PC-3 (cell line): ENCODE data around the gene NMNAT2. TPM values are rescaled to one million over a fixed set of nuclear protein-coding genes. Genes with fewer than 3 reads are reported as not detected.

ENCODE experiments used
- ATAC-seq: fragments of 200-7000 bp; cut with Tn5 transposase; 2 replicates; pipeline ENCODE4 v1.9.1; 2020; ENCODE audit warnings: mild to moderate bottlenecking, moderate library complexity
- BruUV-seq: library from RNA; stranded (reverse); fragments of 400-500 nt; replicated peaks from 2 replicates; lab custom pipeline; 2021; lab: Mats Ljungman, UMichigan
- CTCF ChIA-PET: fragments of 300-600 bp; sonication (Branson Sonifier 250); formaldehyde crosslinking; loops from one replicate; lab custom pipeline; 2022; ENCODE audit warnings: antibody characterized with exemption; lab: Charles Lee
- POLR2A ChIA-PET: fragments of 300-600 bp; sonication (Branson Sonifier 250); formaldehyde crosslinking; loops from one replicate; lab custom pipeline; 2022; ENCODE audit warnings: antibody characterized with exemption; ENCODE audit not compliant: unreplicated experiment; lab: Charles Lee
- DNase-seq: peaks from one replicate; pipeline ENCODE4 v3.0.0-alpha.2; 2015
- H2AFZ ChIP-seq: fragments of 300-600 bp; sonication (generic); 2 replicates; pipeline ENCODE4 v1.6.0; 2016; ENCODE audit warnings: antibody characterized with exemption, low read length
- H3F3A ChIP-seq: fragments of 300-600 bp; sonication (generic); one replicate; pipeline ENCODE4 v1.6.0; 2017; ENCODE audit warnings: antibody characterized with exemption, low read length, control low read depth, mild to moderate bottlenecking; ENCODE audit not compliant: unreplicated experiment
- H3K27ac ChIP-seq: fragments of 300-600 bp; sonication (generic); 2 replicates; pipeline ENCODE4 v1.5.1; 2016; ENCODE audit warnings: mild to moderate bottlenecking, low read length
- H3K27me3 ChIP-seq: fragments of 300-600 bp; sonication (generic); 2 replicates; pipeline ENCODE4 v1.6.1; 2016; ENCODE audit warnings: low read length, mixed read lengths
- H3K36me3 ChIP-seq: fragments of 300-600 bp; sonication (generic); 2 replicates; pipeline ENCODE4 v1.6.1; 2016; ENCODE audit warnings: low read depth, mixed run types, low read length, mixed read lengths
- H3K4me1 ChIP-seq: fragments of 300-600 bp; sonication (generic); 2 replicates; pipeline ENCODE4 v1.5.1; 2016; ENCODE audit warnings: low read length; ENCODE audit not compliant: insufficient read depth
- H3K4me2 ChIP-seq: fragments of 300-600 bp; sonication (generic); 2 replicates; pipeline ENCODE4 v1.6.0; 2016; ENCODE audit warnings: low read length
- H3K4me3 ChIP-seq: fragments of 300-600 bp; sonication (generic); 2 replicates; pipeline ENCODE4 v1.5.1; 2016; ENCODE audit warnings: mild to moderate bottlenecking, low read length, mixed read lengths
- H3K79me2 ChIP-seq: fragments of 300-600 bp; sonication (generic); 2 replicates; pipeline ENCODE4 v1.6.1; 2017; ENCODE audit warnings: low read length, mixed read lengths
- H3K9ac ChIP-seq: fragments of 300-600 bp; sonication (generic); 2 replicates; pipeline ENCODE4 v1.6.0; 2016; ENCODE audit warnings: mild to moderate bottlenecking, low read length
- H3K9me2 ChIP-seq: fragments of 300-600 bp; sonication (generic); replicated peaks from 2 replicates; pipeline ENCODE4 v1.6.1; 2016; ENCODE audit warnings: mixed run types, low read length, mixed read lengths
- H3K9me3 ChIP-seq: fragments of 300-600 bp; sonication (generic); 2 replicates; pipeline ENCODE4 v1.6.1; 2016; ENCODE audit warnings: low read length, mixed read lengths
- H4K20me1 ChIP-seq: fragments of 300-600 bp; sonication (generic); 2 replicates; pipeline ENCODE4 v1.6.1; 2016; ENCODE audit warnings: low read length, mixed read lengths
- CTCF ChIP-seq: fragments of 300-600 bp; sonication (generic); conservative IDR thresholded peaks from 2 replicates; pipeline ENCODE4 v1.5.1; 2017; ENCODE audit warnings: antibody characterized with exemption, low read depth, mild to moderate bottlenecking, low read length
- EZH2 ChIP-seq: fragments of 300-600 bp; sonication (generic); IDR thresholded peaks from one replicate; pipeline ENCODE4 v1.6.1; 2017; ENCODE audit warnings: antibody characterized with exemption, mild to moderate bottlenecking, low read length; ENCODE audit not compliant: unreplicated experiment
- EZH2phosphoT487 ChIP-seq: fragments of 300-600 bp; sonication (generic); IDR thresholded peaks from 2 replicates; pipeline ENCODE4 v1.6.1; 2018; ENCODE audit warnings: mild to moderate bottlenecking, antibody characterized with exemption, low read length, borderline replicate concordance
- intact Hi-C: fragments of 100-400 bp; cut with micrococcal nuclease; formaldehyde crosslinking; loops from 2 replicates; pipeline ENCODE4 v1.9.0; 2023
- total RNA-seq: library from RNA; depleted of rRNA; stranded (reverse); fragments of >200 nt; gene quantifications from 2 replicates; pipeline ENCODE4 v1.2.3, GENCODE V29; 2014

NMNAT2 gene
- total RNA-seq, 1 experiment from 2014 or later, result 6.0 TPM

GRCh38 chr1:183289051-183289496, 129.1 kb downstream of the NMNAT2 start:
- Histone ChIP-seq H3K9ac (no peak overlapping the region), H3K27ac (no peak overlapping the region), H4K20me1 (no peaks in the 10 kb centered on the region), H3K4me2 (no peak overlapping the region), H3F3A (no peaks in the 10 kb centered on the region), H3K4me1 (no peaks in the 10 kb centered on the region), H3K4me3 (no peak overlapping the region), H3K27me3 (no peaks in the 10 kb centered on the region), H3K9me3 (no peaks in the 10 kb centered on the region), H2AFZ (no peak overlapping the region), H3K9me2 (no peaks in the 10 kb centered on the region), H3K79me2 (no peaks in the 10 kb centered on the region), H3K36me3 (no peaks in the 10 kb centered on the region)
- no peak for ATAC-seq
- POLR2A ChIA-PET, result no interaction called here
- CTCF ChIA-PET, result no interaction called here
- TF ChIP-seq CTCF, result no peak
- no peak for TF ChIP-seq EZH2phosphoT487
- no peak for TF ChIP-seq EZH2
- BruUV-seq, result no TSS peak
- no peak for DNase-seq
- intact Hi-C loops, result no loop called here

- ChIA-PET POLR2A (no interaction called here), CTCF (no interaction called here)
- H3K27me3 ChIP-seq, result no peaks in the 10 kb centered on the region
- H3K4me2 ChIP-seq, result no peak overlapping the region
- H3K9me2 ChIP-seq, result no peaks in the 10 kb centered on the region
- no peak overlapping the region for H3K27ac ChIP-seq
- no peaks in the 10 kb centered on the region for H3K9me3 ChIP-seq
- no peaks in the 10 kb centered on the region for H3K4me1 ChIP-seq
- no peak overlapping the region for H3K4me3 ChIP-seq
- intact Hi-C loops, result no loop called here
- no TSS peak for BruUV-seq
- ATAC-seq (no peak), DNase-seq (no peak)
- no peaks in the 10 kb centered on the region for H3K79me2 ChIP-seq
- no peaks in the 10 kb centered on the region for H3F3A ChIP-seq
- H4K20me1 ChIP-seq, result no peaks in the 10 kb centered on the region
- no peak for TF ChIP-seq EZH2phosphoT487
- no peak for TF ChIP-seq CTCF
- no peak for TF ChIP-seq EZH2
- H3K9ac ChIP-seq, result no peak overlapping the region
- H3K36me3 ChIP-seq, result no peaks in the 10 kb centered on the region
- no peak overlapping the region for H2AFZ ChIP-seq
These were observed 129.6 kb downstream of the NMNAT2 start for GRCh38 chr1:183288583-183288982.

- Histone ChIP-seq H3K4me3 (no peak overlapping the region), H3K9ac (no peak overlapping the region)
- no TSS peak for BruUV-seq
These were observed 130.9 kb downstream of the NMNAT2 start for GRCh38 chr1:183287191-183287675.

More at GRCh38 chr1:183287191-183287675, 130.9 kb downstream of the NMNAT2 start:
- Histone ChIP-seq H3F3A (no peaks in the 10 kb centered on the region), H3K36me3 (no peaks in the 10 kb centered on the region), H3K9me3 (no peaks in the 10 kb centered on the region), H3K4me2 (no peak overlapping the region), H4K20me1 (no peaks in the 10 kb centered on the region), H3K4me1 (no peaks in the 10 kb centered on the region), H3K9me2 (no peaks in the 10 kb centered on the region), H3K27ac (no peak overlapping the region), H3K79me2 (no peaks in the 10 kb centered on the region), H2AFZ (no peak overlapping the region), H3K27me3 (no peaks in the 10 kb centered on the region)
- POLR2A ChIA-PET, result no interaction called here
- TF ChIP-seq EZH2phosphoT487 (no peak), CTCF (no peak), EZH2 (no peak)
- CTCF ChIA-PET, result no interaction called here
- intact Hi-C loops, result no loop called here
- DNase-seq (no peak), ATAC-seq (no peak)
